ENCODE results near the gene RBMS3.

The RBMS3 gene

GRCh38 chr3:29694783-29695182, 413.9 kb downstream of the RBMS3 start:
- no peak for DNase-seq

GRCh38 chr3:29695201-29695600, 414.3 kb downstream of the RBMS3 start:
- no peak for DNase-seq

- no peak for DNase-seq
Measured at GRCh38 chr3:29695643-29696198, 414.9 kb downstream of the RBMS3 start.

- no peak for DNase-seq
Measured at GRCh38 chr3:29696311-29696710, 415.4 kb downstream of the RBMS3 start.

GRCh38 chr3:29697989-29698388, 417.1 kb downstream of the RBMS3 start:
- no peak for DNase-seq

GRCh38 chr3:29700256-29700655, 419.4 kb downstream of the RBMS3 start:
- no peak for DNase-seq

GRCh38 chr3:29701326-29701983, 420.6 kb downstream of the RBMS3 start:
- DNase-seq: no peak

- DNase-seq: no peak
Measured at GRCh38 chr3:29705906-29706844, 425.3 kb downstream of the RBMS3 start.

- DNase-seq: no peak
Measured at GRCh38 chr3:29708884-29709283, 428.0 kb downstream of the RBMS3 start.

GRCh38 chr3:29711255-29711771, 430.4 kb downstream of the RBMS3 start:
- DNase-seq: no peak

- no peak for DNase-seq
Measured at GRCh38 chr3:29716213-29716612, 435.3 kb downstream of the RBMS3 start.

- no peak for DNase-seq
Measured at GRCh38 chr3:29718661-29719065, 437.8 kb downstream of the RBMS3 start.

GRCh38 chr3:29720665-29721064, 439.8 kb downstream of the RBMS3 start:
- no peak for DNase-seq

- DNase-seq: no peak
Measured at GRCh38 chr3:29721789-29722188, 440.9 kb downstream of the RBMS3 start.

GRCh38 chr3:29731050-29731449, 450.2 kb downstream of the RBMS3 start:
- no peak for DNase-seq

- DNase-seq: no peak
Measured at GRCh38 chr3:29741231-29741630, 460.4 kb downstream of the RBMS3 start.

GRCh38 chr3:29745232-29745870, 464.5 kb downstream of the RBMS3 start:
- DNase-seq: no peak

GRCh38 chr3:29746163-29746760, 465.4 kb downstream of the RBMS3 start:
- DNase-seq: no peak

GRCh38 chr3:29747991-29748390, 467.1 kb downstream of the RBMS3 start:
- DNase-seq: no peak

GRCh38 chr3:29751647-29752314, 470.9 kb downstream of the RBMS3 start:
- no peak for DNase-seq

- no peak for DNase-seq
Measured at GRCh38 chr3:29754346-29754745, 473.5 kb downstream of the RBMS3 start.

GRCh38 chr3:29755416-29755815, 474.5 kb downstream of the RBMS3 start:
- DNase-seq: no peak

Data from stimulated activated naive CD4-positive, alpha-beta T cell (primary cell).